Caco-2 (cell line): Measurements from ENCODE around the gene ZNF436. TPM values are rescaled to one million over a fixed set of nuclear protein-coding genes. Genes with fewer than 3 reads are reported as not detected.

Experiments used
- BruUV-seq: library from RNA; stranded (reverse); fragments of 400-500 nt; replicated peaks from 2 replicates; lab custom pipeline; 2021; lab: Mats Ljungman, UMichigan
- CTCF ChIA-PET: fragments of 300-600 bp; sonication (Branson Sonifier 250); formaldehyde crosslinking; loops from one replicate; lab custom pipeline; 2022; ENCODE audit warnings: antibody characterized with exemption; lab: Charles Lee
- POLR2A ChIA-PET: fragments of 300-600 bp; sonication (Branson Sonifier 250); formaldehyde crosslinking; loops from one replicate; lab custom pipeline; 2022; ENCODE audit warnings: antibody characterized with exemption; lab: Charles Lee
- DNase-seq, 2 experiments: peaks; one replicate each; pipeline versions ENCODE4 v3.0.0 to v3.0.0-alpha.2; 2020 to 2022
- H3K27me3 ChIP-seq: replicated peaks from 2 replicates; pipeline ENCODE4 v1.6.0; 2011; ENCODE audit warnings: low read length; ENCODE audit not compliant: control insufficient read depth, insufficient read depth
- H3K36me3 ChIP-seq: 2 replicates; pipeline ENCODE4 v1.5.1; 2011; ENCODE audit warnings: low read length; ENCODE audit not compliant: control insufficient read depth, insufficient read depth
- H3K4me1 ChIP-seq: fragments of 250-450 bp; sonication (Bioruptor Pico); 2 replicates; pipeline ENCODE4 v1.5.1; 2020; ENCODE audit warnings: mild to moderate bottlenecking
- H3K4me3 ChIP-seq: 2 replicates; pipeline ENCODE4 v1.5.1; 2011; ENCODE audit warnings: low read depth, mild to moderate bottlenecking, control low read depth, low read length
- H3K9me3 ChIP-seq: fragments of 250-450 bp; sonication (Bioruptor Pico); 2 replicates; pipeline ENCODE4 v1.5.1; 2020; ENCODE audit warnings: mild to moderate bottlenecking, moderate library complexity
- H3K27ac Mint-ChIP-seq: one replicate; pipeline ENCODE4 v1.8.0; 2022; ENCODE audit warnings: mixed read lengths; ENCODE audit not compliant: unreplicated experiment
- H3K27me3 Mint-ChIP-seq: one replicate; pipeline ENCODE4 v1.8.0; 2022; ENCODE audit warnings: mixed read lengths; ENCODE audit not compliant: insufficient read depth, unreplicated experiment
- H3K36me3 Mint-ChIP-seq: one replicate; pipeline ENCODE4 v1.8.0; 2022; ENCODE audit warnings: mild to moderate bottlenecking, mixed read lengths; ENCODE audit not compliant: insufficient read depth, unreplicated experiment
- H3K4me1 Mint-ChIP-seq: one replicate; pipeline ENCODE4 v1.8.0; 2022; ENCODE audit warnings: low read depth, mixed read lengths; ENCODE audit not compliant: unreplicated experiment
- H3K4me3 Mint-ChIP-seq: one replicate; pipeline ENCODE4 v1.8.0; 2022; ENCODE audit warnings: mild to moderate bottlenecking, moderate library complexity, mixed read lengths; ENCODE audit not compliant: unreplicated experiment
- H3K9me3 Mint-ChIP-seq: one replicate; pipeline ENCODE4 v1.8.0; 2022; ENCODE audit warnings: mixed read lengths; ENCODE audit not compliant: unreplicated experiment
- intact Hi-C: fragments of 100-400 bp; cut with micrococcal nuclease; formaldehyde crosslinking; loops from one replicate; pipeline ENCODE4 v1.10.0; 2022; ENCODE audit not compliant: unreplicated experiment
- total RNA-seq: library from RNA; stranded (reverse); gene quantifications from 2 replicates; pipeline ENCODE4 v1.2.3, GENCODE V29; 2022
- TF ChIP-seq, protein P1 (sequence below), 2 experiments: fragments of 200-600 bp in 1 of 2; IDR thresholded peaks; 1 replicate in 1 of 2; 2 replicates in 1 of 2; pipeline versions ENCODE4 v1.5.1 to v1.8.0; 2011 to 2022; ENCODE audit warnings: antibody characterized with exemption in 1 of 2, control low read depth in 1 of 2, inconsistent platforms in 1 of 2, low read depth in 1 of 2, low read length in 1 of 2, mild to moderate bottlenecking in 1 of 2, moderate library complexity in 1 of 2; ENCODE audit not compliant: insufficient read depth in 1 of 2, severe bottlenecking in 1 of 2, unreplicated experiment in 1 of 2

Gene ZNF436
- total RNA-seq, 1 experiment from 2014 or later: 6.1 TPM

DNA sequence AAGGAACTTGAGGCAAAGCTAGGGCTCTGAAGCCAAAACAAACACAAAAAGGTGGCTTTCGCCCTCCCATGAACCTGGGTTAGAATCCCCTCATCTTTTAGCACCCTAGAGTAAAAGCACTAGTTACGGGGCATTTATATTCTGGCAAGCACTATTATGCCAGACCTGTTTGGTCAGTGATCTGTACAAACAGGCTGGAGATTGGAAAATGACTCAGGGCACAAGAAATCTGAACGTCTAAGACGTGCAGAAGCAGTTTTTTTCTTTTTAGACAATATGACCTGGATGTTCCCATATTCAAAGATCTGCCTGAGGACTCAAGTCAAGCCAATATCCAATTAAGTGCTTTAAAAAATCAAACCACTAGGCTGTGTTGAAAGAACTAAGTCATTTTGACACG is 3.0 kb downstream of the ZNF436 start:
- CTCF ChIA-PET: interaction anchor here (0.6 kb wide), 1 partner anchor 36 kb away, joined by 3 read pairs; no protein-coding TSS in a partner anchor
- intact Hi-C loops: no loop called here
- no peak overlapping the region for H3K27ac Mint-ChIP-seq
- Histone ChIP-seq H3K4me3 (peak overlapping the region; percentile 44; the same call in 1 of the 2 replicates), H3K9me3 (peaks cover 29% of the 10 kb centered on the region), H3K36me3 (peaks cover 7% of the 10 kb centered on the region), H3K4me1 (peaks cover 22% of the 10 kb centered on the region), H3K27me3 (no peaks in the 10 kb centered on the region)
- POLR2A ChIA-PET: interaction anchor here (2.4 kb wide), 1 partner anchor 22 kb away, joined by 45 read pairs; the partner anchor contains the start of gene HNRNPR
- H3K4me1 Mint-ChIP-seq: no peaks in the 10 kb centered on the region
- BruUV-seq: no TSS peak
- peaks cover 41% of the 10 kb centered on the region for H3K36me3 Mint-ChIP-seq
- H3K4me3 Mint-ChIP-seq: peak overlapping the region; percentile 80
- TF ChIP-seq, protein P1, sequence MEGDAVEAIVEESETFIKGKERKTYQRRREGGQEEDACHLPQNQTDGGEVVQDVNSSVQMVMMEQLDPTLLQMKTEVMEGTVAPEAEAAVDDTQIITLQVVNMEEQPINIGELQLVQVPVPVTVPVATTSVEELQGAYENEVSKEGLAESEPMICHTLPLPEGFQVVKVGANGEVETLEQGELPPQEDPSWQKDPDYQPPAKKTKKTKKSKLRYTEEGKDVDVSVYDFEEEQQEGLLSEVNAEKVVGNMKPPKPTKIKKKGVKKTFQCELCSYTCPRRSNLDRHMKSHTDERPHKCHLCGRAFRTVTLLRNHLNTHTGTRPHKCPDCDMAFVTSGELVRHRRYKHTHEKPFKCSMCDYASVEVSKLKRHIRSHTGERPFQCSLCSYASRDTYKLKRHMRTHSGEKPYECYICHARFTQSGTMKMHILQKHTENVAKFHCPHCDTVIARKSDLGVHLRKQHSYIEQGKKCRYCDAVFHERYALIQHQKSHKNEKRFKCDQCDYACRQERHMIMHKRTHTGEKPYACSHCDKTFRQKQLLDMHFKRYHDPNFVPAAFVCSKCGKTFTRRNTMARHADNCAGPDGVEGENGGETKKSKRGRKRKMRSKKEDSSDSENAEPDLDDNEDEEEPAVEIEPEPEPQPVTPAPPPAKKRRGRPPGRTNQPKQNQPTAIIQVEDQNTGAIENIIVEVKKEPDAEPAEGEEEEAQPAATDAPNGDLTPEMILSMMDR (IDR thresholded peaks at IDR 0.05; ENCODE audit: insufficient read depth in 1 of 2, low read depth in 1 of 2, low read length in 1 of 2, severe bottlenecking in 1 of 2, unreplicated experiment in 1 of 2): no peak
- no peak for DNase-seq
- H3K27me3 Mint-ChIP-seq: no peaks in the 10 kb centered on the region
- no peaks in the 10 kb centered on the region for H3K9me3 Mint-ChIP-seq

DNA sequence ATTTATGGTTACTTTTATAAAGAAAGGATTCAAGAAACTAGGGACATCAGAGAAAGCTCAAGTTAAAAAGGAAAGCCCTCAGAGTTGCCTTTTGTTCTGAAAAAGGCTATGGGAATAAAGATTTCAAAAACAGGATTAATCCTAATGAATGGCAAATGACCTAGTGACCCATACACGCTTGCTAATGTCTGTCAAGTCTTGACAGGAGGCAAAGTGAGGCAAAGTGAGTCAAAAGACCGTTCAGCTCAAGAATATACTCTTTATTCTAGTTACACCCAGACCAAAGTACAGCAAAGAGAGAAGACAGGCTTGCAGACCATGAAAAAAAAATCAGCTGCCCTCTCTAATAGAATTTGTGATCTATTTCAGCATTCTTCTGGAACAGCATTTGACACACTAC is 3.5 kb downstream of the ZNF436 start:
- Histone ChIP-seq H3K36me3 (peaks cover 7% of the 10 kb centered on the region), H3K27me3 (no peaks in the 10 kb centered on the region), H3K9me3 (peaks cover 33% of the 10 kb centered on the region), H3K4me3 (no peak overlapping the region), H3K4me1 (peaks cover 19% of the 10 kb centered on the region)
- Mint-ChIP-seq H3K9me3 (peaks cover under 1% of the 10 kb centered on the region), H3K36me3 (peaks cover 45% of the 10 kb centered on the region), H3K27me3 (no peaks in the 10 kb centered on the region), H3K4me1 (no peaks in the 10 kb centered on the region), H3K4me3 (no peak overlapping the region), H3K27ac (no peak overlapping the region)
- TF ChIP-seq, protein P1 (IDR thresholded peaks at IDR 0.05; ENCODE audit: insufficient read depth in 1 of 2, low read depth in 1 of 2, low read length in 1 of 2, severe bottlenecking in 1 of 2, unreplicated experiment in 1 of 2): no peak
- ChIA-PET POLR2A (no interaction called here), CTCF (interaction anchor here (0.6 kb wide), 1 partner anchor 37 kb away, joined by 3 read pairs; no protein-coding TSS in a partner anchor)
- BruUV-seq: no TSS peak
- no peak for DNase-seq
- intact Hi-C loops: no loop called here

- Mint-ChIP-seq H3K4me3 (no peak overlapping the region), H3K27me3 (no peaks in the 10 kb centered on the region), H3K4me1 (no peaks in the 10 kb centered on the region), H3K27ac (no peak overlapping the region), H3K36me3 (peaks cover 50% of the 10 kb centered on the region), H3K9me3 (peaks cover 9% of the 10 kb centered on the region)
- peaks cover 7% of the 10 kb centered on the region for H3K36me3 ChIP-seq
- H3K9me3 ChIP-seq: peaks cover 33% of the 10 kb centered on the region
- no peak overlapping the region for H3K4me3 ChIP-seq
- TF ChIP-seq, protein P1 (IDR thresholded peaks at IDR 0.05; ENCODE audit: insufficient read depth in 1 of 2, low read depth in 1 of 2, low read length in 1 of 2, severe bottlenecking in 1 of 2, unreplicated experiment in 1 of 2): no peak
- BruUV-seq: no TSS peak
- no peaks in the 10 kb centered on the region for H3K27me3 ChIP-seq
- CTCF ChIA-PET: no interaction called here
- DNase-seq: no peak
- H3K4me1 ChIP-seq: peaks cover 6% of the 10 kb centered on the region; the same call in 1 of the 2 replicates
- intact Hi-C loops: no loop called here
- POLR2A ChIA-PET: no interaction called here
Measured at GRCh38 chr1:23362218-23362713, 7.4 kb downstream of the ZNF436 start.
